ENCODE data around the gene ATP6V0B.

GRCh38 chr1:43949678-43950077 is 25.1 kb upstream of the ATP6V0B start:
- TF ChIP-seq CTCF (IDR thresholded peaks at IDR 0.05; ENCODE audit: extremely low read depth in 1 of 2, insufficient read depth in 1 of 2, low read depth in 1 of 2, low read length in 2 of 2) = no peak
- TF ChIP-seq POLR2A (IDR thresholded peaks at IDR 0.05; ENCODE audit: low read depth, low read length) = no peak
- no peak for TF ChIP-seq EZH2 (IDR thresholded peaks at IDR 0.05; ENCODE audit: borderline replicate concordance, low read depth, low read length, severe bottlenecking)
